ENCODE measurements around the gene TUBB4B.

The TUBB4B gene

GRCh38 chr9:137268538-137269201 lies 27.6 kb downstream of the TUBB4B start:
- DNase-seq (ENCODE audit: low read depth, low spot score) = no peak
- no peaks in the 10 kb centered on the region for H3K9me3 ChIP-seq (ENCODE audit: control insufficient read depth, insufficient read depth, low read length)
- H3K27me3 ChIP-seq (ENCODE audit: control insufficient read depth, insufficient read depth, low read length) = no peaks in the 10 kb centered on the region
- H3K4me3 ChIP-seq (ENCODE audit: low read length) = no peak overlapping the region
- peaks cover 40% of the 10 kb centered on the region for H3K36me3 ChIP-seq (ENCODE audit: control insufficient read depth, insufficient read depth, low read length)
- no peaks in the 10 kb centered on the region; the same call in 1 of the 2 replicates for H3K4me1 ChIP-seq (ENCODE audit: control insufficient read depth, insufficient read depth, low read length)
- H3K27ac ChIP-seq (ENCODE audit: low read length) = no peak overlapping the region
- no CpG with 5 or more reads among the region's 19 CpGs for WGBS (ENCODE audit: insufficient coverage, insufficient read length)

GRCh38 chr9:137269231-137269772 lies 28.2 kb downstream of the TUBB4B start:
- WGBS (ENCODE audit: insufficient coverage, insufficient read length) = no CpG with 5 or more reads among the region's 17 CpGs
- DNase-seq (ENCODE audit: low read depth, low spot score) = no peak
- H3K4me1 ChIP-seq (ENCODE audit: control insufficient read depth, insufficient read depth, low read length) = no peaks in the 10 kb centered on the region; the same call in 1 of the 2 replicates
- peaks cover 35% of the 10 kb centered on the region for H3K36me3 ChIP-seq (ENCODE audit: control insufficient read depth, insufficient read depth, low read length)
- H3K9me3 ChIP-seq (ENCODE audit: control insufficient read depth, insufficient read depth, low read length) = no peaks in the 10 kb centered on the region
- H3K27me3 ChIP-seq (ENCODE audit: control insufficient read depth, insufficient read depth, low read length) = no peaks in the 10 kb centered on the region
- H3K27ac ChIP-seq (ENCODE audit: low read length) = no peak overlapping the region
- no peak overlapping the region for H3K4me3 ChIP-seq (ENCODE audit: low read length)

DNA sequence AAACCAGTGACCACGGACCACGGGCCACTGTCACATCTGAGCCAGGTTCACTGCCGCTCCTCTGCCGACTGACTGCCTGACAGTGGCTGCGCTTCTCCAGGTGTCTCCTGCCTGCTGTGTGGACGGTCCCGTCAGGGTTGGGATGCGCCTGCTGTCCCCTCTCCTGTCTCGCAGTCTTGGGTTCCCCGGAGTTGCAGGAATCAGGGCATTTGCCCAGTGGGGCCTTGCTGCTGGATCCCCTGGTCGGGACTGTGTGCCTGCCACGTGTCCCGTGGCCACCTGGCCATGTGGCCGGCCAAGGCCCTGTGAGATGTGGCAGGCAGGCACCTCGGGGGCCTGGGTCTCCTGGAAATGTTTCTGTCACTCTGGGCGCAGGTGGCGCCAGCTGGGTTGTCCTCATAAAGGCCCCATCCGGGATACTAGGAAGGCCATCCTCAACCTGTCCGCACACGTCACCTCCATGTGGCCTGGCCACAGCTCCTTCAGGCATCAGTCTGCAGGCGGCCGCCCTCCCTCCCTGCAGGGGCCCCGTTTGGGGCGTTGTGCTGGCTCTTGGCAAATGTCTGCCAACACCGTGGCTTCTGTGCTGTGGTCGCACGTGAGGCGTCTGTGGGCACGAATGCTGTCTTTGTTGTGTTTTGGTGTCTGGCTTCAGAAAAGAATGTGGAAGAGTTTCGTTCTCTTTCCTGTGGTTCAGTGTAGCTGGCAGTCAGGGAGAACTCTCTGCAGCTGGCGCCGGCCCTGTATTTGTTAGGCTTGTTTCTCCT lies 30.0 kb downstream of the TUBB4B start:
- DNase-seq (ENCODE audit: low read depth, low spot score) = no peak
- peaks cover 30% of the 10 kb centered on the region for H3K36me3 ChIP-seq (ENCODE audit: control insufficient read depth, insufficient read depth, low read length)

DNA sequence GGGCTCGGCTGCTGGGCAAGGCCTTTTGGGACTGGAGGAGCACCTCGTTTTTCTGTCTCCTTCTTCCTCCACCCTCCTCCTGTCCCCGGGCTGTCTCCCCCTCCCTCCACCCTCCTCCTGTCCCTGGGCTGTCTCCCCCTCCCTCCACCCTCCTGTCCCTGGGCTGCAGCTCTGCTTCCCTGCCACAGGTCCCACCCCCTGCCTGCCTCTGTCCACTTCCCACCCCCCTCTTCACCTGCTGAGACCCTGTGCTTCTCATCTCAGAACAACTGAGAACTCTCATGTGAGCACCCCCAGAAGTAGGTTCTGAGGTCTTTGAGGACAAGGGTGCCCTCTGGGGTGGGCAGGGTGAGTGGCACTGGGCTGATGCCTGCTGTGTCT lies 30.6 kb downstream of the TUBB4B start:
- H3K4me1 ChIP-seq (ENCODE audit: control insufficient read depth, insufficient read depth, low read length) = no peaks in the 10 kb centered on the region; the same call in 1 of the 2 replicates
- no CpG with 5 or more reads among the region's 3 CpGs for WGBS (ENCODE audit: insufficient coverage, insufficient read length)
- DNase-seq (ENCODE audit: low read depth, low spot score) = no peak
- peaks cover 28% of the 10 kb centered on the region for H3K36me3 ChIP-seq (ENCODE audit: control insufficient read depth, insufficient read depth, low read length)
- H3K4me3 ChIP-seq (ENCODE audit: low read length) = no peak overlapping the region
- no peak overlapping the region for H3K27ac ChIP-seq (ENCODE audit: low read length)
- no peaks in the 10 kb centered on the region for H3K27me3 ChIP-seq (ENCODE audit: control insufficient read depth, insufficient read depth, low read length)
- H3K9me3 ChIP-seq (ENCODE audit: control insufficient read depth, insufficient read depth, low read length) = no peaks in the 10 kb centered on the region

More for the DNA sequence above, 30.0 kb downstream of the TUBB4B start:
- no peak overlapping the region for H3K27ac ChIP-seq (ENCODE audit: low read length)
- no peak overlapping the region for H3K4me3 ChIP-seq (ENCODE audit: low read length)
- no CpG with 5 or more reads among the region's 32 CpGs for WGBS (ENCODE audit: insufficient coverage, insufficient read length)
- H3K4me1 ChIP-seq (ENCODE audit: control insufficient read depth, insufficient read depth, low read length) = no peaks in the 10 kb centered on the region; the same call in 1 of the 2 replicates
- no peaks in the 10 kb centered on the region for H3K9me3 ChIP-seq (ENCODE audit: control insufficient read depth, insufficient read depth, low read length)
- H3K27me3 ChIP-seq (ENCODE audit: control insufficient read depth, insufficient read depth, low read length) = no peaks in the 10 kb centered on the region

DNA sequence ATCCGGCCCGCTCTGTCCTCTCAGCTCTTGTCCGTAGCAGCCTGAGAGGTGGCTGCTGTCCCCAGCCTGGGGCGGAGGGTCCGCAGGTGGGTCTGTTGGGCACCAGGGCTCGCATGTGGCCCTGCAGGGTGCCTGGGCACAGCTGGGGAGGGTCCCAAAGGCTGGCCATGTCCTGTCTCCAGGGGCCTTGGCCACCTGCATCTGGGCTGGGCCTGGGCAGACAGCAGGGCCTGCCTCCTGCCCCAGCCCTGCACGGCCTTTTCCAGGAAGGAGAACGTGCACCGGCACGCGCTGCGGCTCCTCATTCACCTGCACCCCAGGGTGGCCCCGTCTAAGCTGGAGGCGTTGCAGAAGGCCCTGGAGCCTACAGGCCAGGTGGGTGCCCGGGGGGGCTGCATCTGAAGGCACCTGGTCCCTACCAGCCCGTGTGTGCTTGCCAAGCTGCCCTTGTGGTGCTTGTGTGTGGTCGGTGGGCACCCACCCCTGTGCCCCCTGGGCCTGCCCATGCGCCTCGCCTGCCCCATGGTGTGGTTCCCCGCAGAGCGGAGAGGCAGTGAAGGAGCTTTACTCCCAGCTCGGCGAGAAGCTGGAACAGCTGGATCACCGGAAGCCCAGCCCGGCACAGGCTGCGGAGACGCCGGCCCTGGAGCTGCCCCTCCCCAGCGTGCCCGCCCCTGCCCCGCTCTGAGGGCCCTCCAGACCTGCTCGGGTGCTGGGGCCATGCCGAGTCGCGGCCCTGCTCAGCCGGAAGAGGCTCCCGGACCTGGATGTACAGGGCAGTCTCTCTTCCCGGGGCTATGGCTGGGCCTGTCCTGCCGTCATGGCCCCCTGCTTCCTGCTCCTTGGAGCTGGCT lies 31.4 kb downstream of the TUBB4B start:
- no peak overlapping the region for H3K4me3 ChIP-seq (ENCODE audit: low read length)
- no peaks in the 10 kb centered on the region; the same call in 1 of the 2 replicates for H3K4me1 ChIP-seq (ENCODE audit: control insufficient read depth, insufficient read depth, low read length)
- WGBS (ENCODE audit: insufficient coverage, insufficient read length) = no CpG with 5 or more reads among the region's 39 CpGs
- DNase-seq (ENCODE audit: low read depth, low spot score) = no peak
- no peaks in the 10 kb centered on the region for H3K9me3 ChIP-seq (ENCODE audit: control insufficient read depth, insufficient read depth, low read length)
- no peaks in the 10 kb centered on the region for H3K27me3 ChIP-seq (ENCODE audit: control insufficient read depth, insufficient read depth, low read length)
- peaks cover 21% of the 10 kb centered on the region for H3K36me3 ChIP-seq (ENCODE audit: control insufficient read depth, insufficient read depth, low read length)
- H3K27ac ChIP-seq (ENCODE audit: low read length) = no peak overlapping the region

DNA sequence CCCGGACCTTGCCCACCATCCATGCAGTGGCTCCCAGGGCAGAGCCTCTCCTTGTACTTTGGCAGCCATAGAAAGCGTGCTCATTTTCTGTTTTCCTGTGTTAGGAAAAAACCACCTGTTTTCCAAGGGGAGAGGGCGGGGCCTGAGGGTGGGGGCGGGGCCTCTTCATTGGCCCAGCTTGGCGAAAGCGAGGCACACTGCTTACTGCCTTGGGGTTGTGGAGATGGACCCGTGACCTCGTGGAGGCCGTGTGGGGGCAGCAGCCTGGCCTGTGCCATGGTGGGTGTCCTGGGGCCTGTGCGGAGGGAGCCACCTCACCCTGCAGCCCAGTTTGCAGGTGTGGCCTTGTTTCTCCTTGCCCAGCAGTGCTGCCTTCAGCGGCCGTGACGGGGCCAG lies 32.0 kb downstream of the TUBB4B start:
- H3K4me1 ChIP-seq (ENCODE audit: control insufficient read depth, insufficient read depth, low read length) = no peaks in the 10 kb centered on the region; the same call in 1 of the 2 replicates
- no peak for DNase-seq (ENCODE audit: low read depth, low spot score)
- no peak overlapping the region for H3K27ac ChIP-seq (ENCODE audit: low read length)
- H3K4me3 ChIP-seq (ENCODE audit: low read length) = no peak overlapping the region
- no peaks in the 10 kb centered on the region for H3K27me3 ChIP-seq (ENCODE audit: control insufficient read depth, insufficient read depth, low read length)
- H3K36me3 ChIP-seq (ENCODE audit: control insufficient read depth, insufficient read depth, low read length) = peaks cover 21% of the 10 kb centered on the region
- whole genome bisulfite sequencing (ENCODE audit: insufficient coverage, insufficient read length) = no CpG with 5 or more reads among the region's 13 CpGs
- no peaks in the 10 kb centered on the region for H3K9me3 ChIP-seq (ENCODE audit: control insufficient read depth, insufficient read depth, low read length)

GRCh38 chr9:137273611-137274320 lies 32.7 kb downstream of the TUBB4B start:
- no peaks in the 10 kb centered on the region for H3K9me3 ChIP-seq (ENCODE audit: control insufficient read depth, insufficient read depth, low read length)
- H3K36me3 ChIP-seq (ENCODE audit: control insufficient read depth, insufficient read depth, low read length) = peaks cover 22% of the 10 kb centered on the region
- WGBS (ENCODE audit: insufficient coverage, insufficient read length) = no CpG with 5 or more reads among the region's 15 CpGs
- no peaks in the 10 kb centered on the region; the same call in 1 of the 2 replicates for H3K4me1 ChIP-seq (ENCODE audit: control insufficient read depth, insufficient read depth, low read length)
- H3K27me3 ChIP-seq (ENCODE audit: control insufficient read depth, insufficient read depth, low read length) = no peaks in the 10 kb centered on the region
- no peak overlapping the region for H3K4me3 ChIP-seq (ENCODE audit: low read length)
- no peak overlapping the region for H3K27ac ChIP-seq (ENCODE audit: low read length)
- no peak for DNase-seq (ENCODE audit: low read depth, low spot score)

- Histone ChIP-seq H3K27me3 (ENCODE audit: control insufficient read depth, insufficient read depth, low read length) (no peaks in the 10 kb centered on the region), H3K27ac (ENCODE audit: low read length) (no peak overlapping the region), H3K4me1 (ENCODE audit: control insufficient read depth, insufficient read depth, low read length) (no peaks in the 10 kb centered on the region; the same call in 1 of the 2 replicates), H3K9me3 (ENCODE audit: control insufficient read depth, insufficient read depth, low read length) (no peaks in the 10 kb centered on the region), H3K4me3 (ENCODE audit: low read length) (no peak overlapping the region), H3K36me3 (ENCODE audit: control insufficient read depth, insufficient read depth, low read length) (peaks cover 24% of the 10 kb centered on the region; the same call in 1 of the 2 replicates)
- WGBS (ENCODE audit: insufficient coverage, insufficient read length) = no CpG with 5 or more reads among the region's 10 CpGs
- DNase-seq (ENCODE audit: low read depth, low spot score) = no peak
Observed at GRCh38 chr9:137275203-137275587, 34.1 kb downstream of the TUBB4B start.

DNA sequence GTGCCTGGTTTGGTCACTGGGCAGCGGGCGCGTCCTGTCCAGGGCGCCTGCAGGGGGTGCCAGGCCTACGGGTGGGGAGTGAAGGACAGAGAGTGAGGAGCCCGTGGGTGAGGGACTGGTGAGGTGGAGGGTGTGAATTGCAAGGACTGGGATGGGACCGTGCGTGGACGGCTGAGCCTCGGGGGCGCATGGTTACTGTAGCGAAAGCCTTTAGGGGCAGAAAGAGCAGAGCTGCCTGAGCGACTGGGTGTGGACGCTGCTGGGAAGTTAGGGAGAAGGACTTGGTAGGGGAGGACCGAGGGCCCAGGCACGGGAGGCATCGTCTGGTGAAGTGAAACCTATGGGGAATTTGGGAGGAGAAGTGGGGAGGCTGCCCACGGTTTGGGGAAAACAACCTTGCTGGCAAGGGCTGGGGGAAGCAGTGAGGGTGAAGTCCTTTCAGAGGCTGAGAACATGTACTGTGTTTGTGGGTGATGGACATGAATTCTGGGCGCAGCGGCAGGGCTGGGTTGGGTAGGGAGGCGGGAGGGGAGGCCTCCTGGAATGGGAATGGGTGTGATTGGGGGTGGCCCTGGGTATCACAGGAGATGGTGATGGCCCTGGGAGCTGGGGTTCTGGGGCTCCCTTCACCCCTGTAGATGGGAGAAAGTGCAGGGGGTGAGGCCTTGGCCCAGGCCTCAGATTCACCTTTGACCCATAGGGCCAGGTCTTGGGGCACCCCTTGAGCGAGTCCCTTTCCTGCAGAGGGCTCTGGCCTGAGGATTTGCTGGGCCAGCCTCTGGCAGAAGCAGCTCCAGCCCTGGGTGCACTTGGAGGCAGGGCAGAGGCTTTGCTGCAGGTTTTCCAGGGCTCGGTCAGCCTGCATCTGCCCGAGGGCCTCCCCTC lies 34.7 kb downstream of the TUBB4B start:
- WGBS (ENCODE audit: insufficient coverage, insufficient read length) = no CpG with 5 or more reads among the region's 24 CpGs
- peaks cover 21% of the 10 kb centered on the region; the same call in 1 of the 2 replicates for H3K36me3 ChIP-seq (ENCODE audit: control insufficient read depth, insufficient read depth, low read length)
- H3K4me1 ChIP-seq (ENCODE audit: control insufficient read depth, insufficient read depth, low read length) = peaks cover 3% of the 10 kb centered on the region; the same call in 1 of the 2 replicates
- no peak overlapping the region for H3K4me3 ChIP-seq (ENCODE audit: low read length)
- H3K27me3 ChIP-seq (ENCODE audit: control insufficient read depth, insufficient read depth, low read length) = no peaks in the 10 kb centered on the region
- H3K9me3 ChIP-seq (ENCODE audit: control insufficient read depth, insufficient read depth, low read length) = no peaks in the 10 kb centered on the region
- DNase-seq (ENCODE audit: low read depth, low spot score) = no peak
- H3K27ac ChIP-seq (ENCODE audit: low read length) = no peak overlapping the region
